ENCODE results near the gene TENM4.

TENM4 gene

DNA sequence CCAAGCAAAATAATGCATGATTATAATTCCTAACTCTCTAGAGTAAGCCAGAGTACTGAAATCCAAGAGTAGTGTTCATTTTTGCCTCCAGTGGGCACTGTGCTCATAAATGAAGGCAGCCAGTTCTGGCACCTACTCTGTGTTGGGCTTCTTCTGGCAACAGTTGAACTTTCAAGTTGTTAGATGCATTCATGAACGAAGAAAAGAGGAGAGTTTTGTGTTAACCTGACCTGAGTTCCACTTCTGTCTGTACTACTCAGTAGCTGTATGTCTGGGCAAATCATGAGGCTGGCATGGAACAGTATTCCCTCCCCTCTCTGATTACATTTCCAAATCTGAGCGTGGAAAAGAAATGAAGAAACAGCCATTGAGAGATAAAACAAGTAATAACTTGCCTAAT, 20.3 kb upstream of the TENM4 start:
- TF ChIP-seq, protein P1, sequence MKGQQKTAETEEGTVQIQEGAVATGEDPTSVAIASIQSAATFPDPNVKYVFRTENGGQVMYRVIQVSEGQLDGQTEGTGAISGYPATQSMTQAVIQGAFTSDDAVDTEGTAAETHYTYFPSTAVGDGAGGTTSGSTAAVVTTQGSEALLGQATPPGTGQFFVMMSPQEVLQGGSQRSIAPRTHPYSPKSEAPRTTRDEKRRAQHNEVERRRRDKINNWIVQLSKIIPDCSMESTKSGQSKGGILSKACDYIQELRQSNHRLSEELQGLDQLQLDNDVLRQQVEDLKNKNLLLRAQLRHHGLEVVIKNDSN (IDR thresholded peaks at IDR 0.05): no peak
- TF ChIP-seq RAD21 (IDR thresholded peaks at IDR 0.05; ENCODE audit: low read depth): peak; percentile 24; the same call in 1 of the 2 replicates
- no peak for TF ChIP-seq ZBTB7A (IDR thresholded peaks at IDR 0.05; ENCODE audit: low read depth)
- TF ChIP-seq CREB1 (IDR thresholded peaks at IDR 0.05; ENCODE audit: low read depth): no peak
- TF ChIP-seq TEAD4 (IDR thresholded peaks at IDR 0.05): no peak
- TF ChIP-seq FOXM1 (IDR thresholded peaks at IDR 0.05; ENCODE audit: borderline replicate concordance, low read depth): no peak
- TF ChIP-seq CEBPB (IDR thresholded peaks at IDR 0.05): no peak
- TF ChIP-seq TAF1 (IDR thresholded peaks at IDR 0.05; ENCODE audit: low read depth): no peak

- TF ChIP-seq, protein P2, sequence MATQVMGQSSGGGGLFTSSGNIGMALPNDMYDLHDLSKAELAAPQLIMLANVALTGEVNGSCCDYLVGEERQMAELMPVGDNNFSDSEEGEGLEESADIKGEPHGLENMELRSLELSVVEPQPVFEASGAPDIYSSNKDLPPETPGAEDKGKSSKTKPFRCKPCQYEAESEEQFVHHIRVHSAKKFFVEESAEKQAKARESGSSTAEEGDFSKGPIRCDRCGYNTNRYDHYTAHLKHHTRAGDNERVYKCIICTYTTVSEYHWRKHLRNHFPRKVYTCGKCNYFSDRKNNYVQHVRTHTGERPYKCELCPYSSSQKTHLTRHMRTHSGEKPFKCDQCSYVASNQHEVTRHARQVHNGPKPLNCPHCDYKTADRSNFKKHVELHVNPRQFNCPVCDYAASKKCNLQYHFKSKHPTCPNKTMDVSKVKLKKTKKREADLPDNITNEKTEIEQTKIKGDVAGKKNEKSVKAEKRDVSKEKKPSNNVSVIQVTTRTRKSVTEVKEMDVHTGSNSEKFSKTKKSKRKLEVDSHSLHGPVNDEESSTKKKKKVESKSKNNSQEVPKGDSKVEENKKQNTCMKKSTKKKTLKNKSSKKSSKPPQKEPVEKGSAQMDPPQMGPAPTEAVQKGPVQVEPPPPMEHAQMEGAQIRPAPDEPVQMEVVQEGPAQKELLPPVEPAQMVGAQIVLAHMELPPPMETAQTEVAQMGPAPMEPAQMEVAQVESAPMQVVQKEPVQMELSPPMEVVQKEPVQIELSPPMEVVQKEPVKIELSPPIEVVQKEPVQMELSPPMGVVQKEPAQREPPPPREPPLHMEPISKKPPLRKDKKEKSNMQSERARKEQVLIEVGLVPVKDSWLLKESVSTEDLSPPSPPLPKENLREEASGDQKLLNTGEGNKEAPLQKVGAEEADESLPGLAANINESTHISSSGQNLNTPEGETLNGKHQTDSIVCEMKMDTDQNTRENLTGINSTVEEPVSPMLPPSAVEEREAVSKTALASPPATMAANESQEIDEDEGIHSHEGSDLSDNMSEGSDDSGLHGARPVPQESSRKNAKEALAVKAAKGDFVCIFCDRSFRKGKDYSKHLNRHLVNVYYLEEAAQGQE (IDR thresholded peaks at IDR 0.05; ENCODE audit: low read depth): no peak
- no peak for TF ChIP-seq TEAD4 (IDR thresholded peaks at IDR 0.05)
- TF ChIP-seq FOXM1 (IDR thresholded peaks at IDR 0.05; ENCODE audit: borderline replicate concordance, low read depth): no peak
- TF ChIP-seq RAD21 (IDR thresholded peaks at IDR 0.05; ENCODE audit: low read depth): no peak
- TF ChIP-seq YY1 (IDR thresholded peaks at IDR 0.05; ENCODE audit: low read depth): no peak
- TF ChIP-seq EP300 (IDR thresholded peaks at IDR 0.05; ENCODE audit: borderline replicate concordance): no peak
These were observed 17.9 kb upstream of the TENM4 start for GRCh38 chr11:79458709-79459108.

- TF ChIP-seq ZBTB7A (IDR thresholded peaks at IDR 0.05; ENCODE audit: low read depth) (no peak), CREB1 (IDR thresholded peaks at IDR 0.05; ENCODE audit: low read depth) (no peak), CEBPB (IDR thresholded peaks at IDR 0.05) (no peak), EP300 (IDR thresholded peaks at IDR 0.05; ENCODE audit: borderline replicate concordance) (no peak), TEAD4 (IDR thresholded peaks at IDR 0.05) (no peak), YY1 (IDR thresholded peaks at IDR 0.05; ENCODE audit: low read depth) (no peak), FOXM1 (IDR thresholded peaks at IDR 0.05; ENCODE audit: borderline replicate concordance, low read depth) (no peak), MAX (IDR thresholded peaks at IDR 0.05) (no peak)
- TF ChIP-seq, protein P2 (IDR thresholded peaks at IDR 0.05; ENCODE audit: low read depth): no peak
These were observed 15.7 kb upstream of the TENM4 start for GRCh38 chr11:79456501-79456900.

- TF ChIP-seq TAF1 (IDR thresholded peaks at IDR 0.05; ENCODE audit: low read depth): no peak
- no peak for TF ChIP-seq TEAD4 (IDR thresholded peaks at IDR 0.05)
- TF ChIP-seq NFIC (IDR thresholded peaks at IDR 0.05): no peak
- TF ChIP-seq ZBTB7A (IDR thresholded peaks at IDR 0.05; ENCODE audit: low read depth): no peak
- TF ChIP-seq, protein P1 (IDR thresholded peaks at IDR 0.05): no peak
These were observed 12.8 kb upstream of the TENM4 start for GRCh38 chr11:79453617-79454016.

DNA sequence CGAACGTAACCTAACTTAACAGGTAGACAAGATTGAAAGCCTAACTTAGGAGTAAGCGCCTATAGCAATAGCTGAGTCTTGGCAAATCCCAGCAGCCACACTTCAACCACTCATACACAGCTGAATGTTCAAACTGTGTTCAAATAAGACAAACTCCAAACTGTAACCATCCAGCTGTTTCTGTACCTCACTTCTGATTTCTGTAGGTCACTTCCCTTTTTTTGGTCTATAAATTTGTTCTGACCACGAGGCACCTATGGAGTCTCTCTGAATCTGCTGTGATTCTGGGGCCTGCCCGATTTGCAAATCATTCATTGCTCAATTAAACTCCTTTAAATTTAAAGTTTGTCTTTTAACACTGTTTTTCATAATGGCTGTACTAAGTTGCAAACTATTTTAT, 8.2 kb upstream of the TENM4 start:
- TF ChIP-seq TCF12 (IDR thresholded peaks at IDR 0.05; ENCODE audit: low read depth) (no peak), CEBPB (IDR thresholded peaks at IDR 0.05) (no peak), TEAD4 (IDR thresholded peaks at IDR 0.05) (no peak), FOXM1 (IDR thresholded peaks at IDR 0.05; ENCODE audit: borderline replicate concordance, low read depth) (no peak), MAX (IDR thresholded peaks at IDR 0.05) (no peak), TAF1 (IDR thresholded peaks at IDR 0.05; ENCODE audit: low read depth) (no peak), RAD21 (IDR thresholded peaks at IDR 0.05; ENCODE audit: low read depth) (no peak), CREB1 (IDR thresholded peaks at IDR 0.05; ENCODE audit: low read depth) (no peak), YY1 (IDR thresholded peaks at IDR 0.05; ENCODE audit: low read depth) (no peak)
- TF ChIP-seq, protein P1 (IDR thresholded peaks at IDR 0.05): no peak

DNA sequence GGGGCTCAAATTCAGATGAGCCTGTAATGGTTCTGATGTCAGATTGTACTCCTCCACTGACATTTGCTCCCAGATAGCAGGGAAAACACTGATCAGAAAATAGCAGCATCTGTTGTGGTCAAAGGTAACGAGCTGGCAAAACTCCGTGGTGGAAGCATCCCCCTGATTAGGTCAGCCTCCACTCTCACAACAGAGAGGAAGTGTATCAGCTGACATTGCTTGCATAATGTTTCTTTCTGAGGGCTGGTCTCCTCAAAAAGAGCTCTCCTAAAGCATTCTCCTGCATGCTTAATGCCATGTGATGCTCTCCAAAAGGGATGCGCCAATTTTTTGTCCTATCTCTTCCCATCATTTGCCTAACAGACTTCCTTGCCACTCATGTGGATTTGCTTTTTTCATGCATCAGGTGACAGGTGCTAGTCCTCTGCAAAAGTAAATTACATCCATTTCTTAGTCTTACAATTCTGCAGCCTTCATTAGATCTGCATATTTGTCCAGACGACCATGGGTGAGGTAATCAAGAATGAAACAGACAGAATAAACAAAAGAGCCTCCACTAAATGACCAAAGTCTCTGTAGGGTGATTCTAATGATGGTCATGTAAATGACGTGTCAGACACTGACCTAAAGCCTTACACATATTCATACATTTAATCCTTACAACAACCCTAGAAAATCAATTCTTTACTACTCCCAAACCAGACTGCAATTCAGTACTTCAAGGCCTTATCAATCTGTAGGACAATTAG, 6.4 kb upstream of the TENM4 start:
- TF ChIP-seq, protein P1 (IDR thresholded peaks at IDR 0.05): no peak
- no peak for TF ChIP-seq EP300 (IDR thresholded peaks at IDR 0.05; ENCODE audit: borderline replicate concordance)
- no peak for TF ChIP-seq RAD21 (IDR thresholded peaks at IDR 0.05; ENCODE audit: low read depth)
- TF ChIP-seq NFIC (IDR thresholded peaks at IDR 0.05): no peak
- TF ChIP-seq MAX (IDR thresholded peaks at IDR 0.05): no peak
- TF ChIP-seq TEAD4 (IDR thresholded peaks at IDR 0.05): no peak
- TF ChIP-seq CREB1 (IDR thresholded peaks at IDR 0.05; ENCODE audit: low read depth): no peak
- no peak for TF ChIP-seq CEBPB (IDR thresholded peaks at IDR 0.05)
- no peak for TF ChIP-seq TAF1 (IDR thresholded peaks at IDR 0.05; ENCODE audit: low read depth)
- no peak for TF ChIP-seq YY1 (IDR thresholded peaks at IDR 0.05; ENCODE audit: low read depth)
- TF ChIP-seq FOXM1 (IDR thresholded peaks at IDR 0.05; ENCODE audit: borderline replicate concordance, low read depth): no peak
- TF ChIP-seq TCF12 (IDR thresholded peaks at IDR 0.05; ENCODE audit: low read depth): no peak
- TF ChIP-seq, protein P2 (IDR thresholded peaks at IDR 0.05; ENCODE audit: low read depth): no peak
- no peak for TF ChIP-seq ZBTB7A (IDR thresholded peaks at IDR 0.05; ENCODE audit: low read depth)

Data from Ishikawa (cell line).